ENCODE data around the gene OR52L1.
"Not testable (repeated sequence)": the region's sequence is repeated elsewhere in the genome, so short reads cannot be mapped to it uniquely, and the experiment has no call there.

OR52L1 gene

GRCh38 chr11:5967708-5968107 lies 19.1 kb downstream of the OR52L1 start:
- Histone ChIP-seq H3K9me3 (ENCODE audit: low read depth, low read length) (no peaks in the 10 kb centered on the region), H3K4me3 (no peak overlapping the region), H3K36me3 (ENCODE audit: insufficient read depth, low read length) (no peaks in the 10 kb centered on the region), H3K27ac (no peak overlapping the region), H3K9ac (ENCODE audit: insufficient read length) (no peak overlapping the region)
- no peak for DNase-seq (ENCODE audit: low read depth, low spot score)
- TF ChIP-seq EZH2 (IDR thresholded peaks at IDR 0.05): no peak
- no peak for TF ChIP-seq FOXP2 (optimal IDR thresholded peaks at IDR 0.05; ENCODE audit: control extremely low read depth, extremely low read length, insufficient read depth)
- TF ChIP-seq POLR2AphosphoS5 (IDR thresholded peaks at IDR 0.05; ENCODE audit: borderline replicate concordance, low read depth, low read length): no peak

GRCh38 chr11:5966958-5967357 lies 19.8 kb downstream of the OR52L1 start:
- H3K4me3 ChIP-seq: no peak overlapping the region
- H3K9ac ChIP-seq (ENCODE audit: insufficient read length): no peak overlapping the region
- no peak for TF ChIP-seq POLR2AphosphoS5 (IDR thresholded peaks at IDR 0.05; ENCODE audit: borderline replicate concordance, low read depth, low read length)
- no peak for TF ChIP-seq FOXP2 (optimal IDR thresholded peaks at IDR 0.05; ENCODE audit: control extremely low read depth, extremely low read length, insufficient read depth)
- no peak for TF ChIP-seq EZH2 (IDR thresholded peaks at IDR 0.05)
- H3K9me3 ChIP-seq (ENCODE audit: low read depth, low read length): no peaks in the 10 kb centered on the region
- no peak overlapping the region for H3K27ac ChIP-seq
- DNase-seq (ENCODE audit: low read depth, low spot score): no peak
- no peaks in the 10 kb centered on the region for H3K36me3 ChIP-seq (ENCODE audit: insufficient read depth, low read length)

GRCh38 chr11:5960704-5961320 lies 26.0 kb downstream of the OR52L1 start:
- DNase-seq (ENCODE audit: low read depth, low spot score); H3K9me3 ChIP-seq (ENCODE audit: low read depth, low read length); H3K4me3 ChIP-seq; H3K36me3 ChIP-seq (ENCODE audit: insufficient read depth, low read length); H3K27ac ChIP-seq; H3K9ac ChIP-seq (ENCODE audit: insufficient read length): not testable (repeated sequence)

GRCh38 chr11:5955586-5955985 lies 31.2 kb downstream of the OR52L1 start:
- Histone ChIP-seq H3K27ac (no peak overlapping the region), H3K9ac (ENCODE audit: insufficient read length) (no peak overlapping the region), H3K4me3 (no peak overlapping the region), H3K9me3 (ENCODE audit: low read depth, low read length) (no peaks in the 10 kb centered on the region), H3K36me3 (ENCODE audit: insufficient read depth, low read length) (no peaks in the 10 kb centered on the region)
- DNase-seq (ENCODE audit: low read depth, low spot score): no peak
- TF ChIP-seq POLR2AphosphoS5 (IDR thresholded peaks at IDR 0.05; ENCODE audit: borderline replicate concordance, low read depth, low read length): no peak
- TF ChIP-seq EZH2 (IDR thresholded peaks at IDR 0.05): no peak
- TF ChIP-seq FOXP2 (optimal IDR thresholded peaks at IDR 0.05; ENCODE audit: control extremely low read depth, extremely low read length, insufficient read depth): no peak

GRCh38 chr11:5941951-5942350 lies 44.8 kb downstream of the OR52L1 start, which contains the start of gene OR56A3:
OR56A3 (plus strand) TSS chr11:5942251; CDS start chr11:5947347, 5,096 bp downstream.
- Histone ChIP-seq H3K4me3 (no peak within 1 kb of the TSS), H3K36me3 (ENCODE audit: insufficient read depth, low read length) (no peaks in the 10 kb centered on the region), H3K9ac (ENCODE audit: insufficient read length) (no peak within 1 kb of the TSS), H3K27ac (no peak within 1 kb of the TSS), H3K9me3 (ENCODE audit: low read depth, low read length) (no peaks in the 10 kb centered on the region)
- no peak for TF ChIP-seq POLR2AphosphoS5 (IDR thresholded peaks at IDR 0.05; ENCODE audit: borderline replicate concordance, low read depth, low read length)
- no peak for TF ChIP-seq FOXP2 (optimal IDR thresholded peaks at IDR 0.05; ENCODE audit: control extremely low read depth, extremely low read length, insufficient read depth)
- TF ChIP-seq EZH2 (IDR thresholded peaks at IDR 0.05): no peak
- DNase-seq (ENCODE audit: low read depth, low spot score): no peak

GRCh38 chr11:5940748-5941147 lies 46.0 kb downstream of the OR52L1 start:
- Histone ChIP-seq H3K4me3 (no peak overlapping the region), H3K9me3 (ENCODE audit: low read depth, low read length) (no peaks in the 10 kb centered on the region), H3K9ac (ENCODE audit: insufficient read length) (no peak overlapping the region), H3K27ac (no peak overlapping the region), H3K36me3 (ENCODE audit: insufficient read depth, low read length) (no peaks in the 10 kb centered on the region)
- DNase-seq (ENCODE audit: low read depth, low spot score): no peak
- TF ChIP-seq POLR2AphosphoS5 (IDR thresholded peaks at IDR 0.05; ENCODE audit: borderline replicate concordance, low read depth, low read length) (no peak), FOXP2 (optimal IDR thresholded peaks at IDR 0.05; ENCODE audit: control extremely low read depth, extremely low read length, insufficient read depth) (no peak), EZH2 (IDR thresholded peaks at IDR 0.05) (no peak)

- no peak for TF ChIP-seq POLR2AphosphoS5 (IDR thresholded peaks at IDR 0.05; ENCODE audit: borderline replicate concordance, low read depth, low read length)
- no peak for TF ChIP-seq EZH2 (IDR thresholded peaks at IDR 0.05)
- TF ChIP-seq FOXP2 (optimal IDR thresholded peaks at IDR 0.05; ENCODE audit: control extremely low read depth, extremely low read length, insufficient read depth): no peak
- no peak overlapping the region for H3K4me3 ChIP-seq
- H3K36me3 ChIP-seq (ENCODE audit: insufficient read depth, low read length): no peaks in the 10 kb centered on the region
- H3K9ac ChIP-seq (ENCODE audit: insufficient read length): no peak overlapping the region
- H3K27ac ChIP-seq: no peak overlapping the region
- no peaks in the 10 kb centered on the region for H3K9me3 ChIP-seq (ENCODE audit: low read depth, low read length)
- no peak for DNase-seq (ENCODE audit: low read depth, low spot score)
These were observed 48.2 kb downstream of the OR52L1 start for GRCh38 chr11:5938603-5938965.

- no peak for DNase-seq (ENCODE audit: low read depth, low spot score)
- H3K9me3 ChIP-seq (ENCODE audit: low read depth, low read length): no peaks in the 10 kb centered on the region
- H3K36me3 ChIP-seq (ENCODE audit: insufficient read depth, low read length): no peaks in the 10 kb centered on the region
- no peak overlapping the region for H3K9ac ChIP-seq (ENCODE audit: insufficient read length)
- no peak overlapping the region for H3K27ac ChIP-seq
- no peak for TF ChIP-seq POLR2AphosphoS5 (IDR thresholded peaks at IDR 0.05; ENCODE audit: borderline replicate concordance, low read depth, low read length)
- TF ChIP-seq EZH2 (IDR thresholded peaks at IDR 0.05): no peak
- TF ChIP-seq FOXP2 (optimal IDR thresholded peaks at IDR 0.05; ENCODE audit: control extremely low read depth, extremely low read length, insufficient read depth): no peak
- H3K4me3 ChIP-seq: no peak overlapping the region
These were observed 48.8 kb downstream of the OR52L1 start for GRCh38 chr11:5937868-5938602.
